Ramos (cell line): Measurements from ENCODE around the gene FUT3.

ENCODE experiments used
- in situ Hi-C: fragments of 300-500 bp; cut with MboI; formaldehyde crosslinking; loops from one replicate; pipeline ENCODE4 v1.14.3; 2022; ENCODE audit warnings: low sequenced_read_pairs; ENCODE audit not compliant: unreplicated experiment

FUT3 gene

GRCh38 chr19:5827891-5828660 lies 23.2 kb downstream of the FUT3 start:
- in situ Hi-C loops, result no loop called here

DNA sequence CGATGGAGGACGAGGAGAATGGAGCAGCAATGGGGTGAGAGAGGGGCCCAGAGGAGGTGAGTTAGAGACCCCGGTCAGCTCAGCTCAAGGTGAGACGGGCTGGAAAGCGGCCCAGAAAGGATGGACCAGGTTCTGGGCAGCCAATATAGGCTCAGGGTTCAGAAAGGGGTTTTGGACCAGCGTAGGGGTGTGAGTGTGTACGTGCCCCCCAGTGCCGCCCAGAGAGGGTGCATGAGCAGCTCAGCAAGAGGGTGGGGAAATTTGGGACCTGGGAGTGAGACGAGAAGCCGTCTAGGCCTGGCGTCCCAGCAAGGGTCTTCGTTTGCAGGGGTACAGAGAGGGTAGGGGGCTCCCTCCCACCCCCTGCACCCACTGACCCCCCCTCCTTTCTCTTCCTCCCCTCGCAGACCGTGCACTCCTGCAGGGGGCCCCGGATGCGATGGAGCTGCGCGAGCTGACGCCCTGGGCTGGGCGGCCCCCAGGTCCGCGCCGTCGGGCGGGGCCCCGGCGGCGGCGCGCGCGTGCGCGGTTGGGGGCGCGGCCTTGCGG lies 23.8 kb downstream of the FUT3 start:
- in situ Hi-C loops, result no loop called here

DNA sequence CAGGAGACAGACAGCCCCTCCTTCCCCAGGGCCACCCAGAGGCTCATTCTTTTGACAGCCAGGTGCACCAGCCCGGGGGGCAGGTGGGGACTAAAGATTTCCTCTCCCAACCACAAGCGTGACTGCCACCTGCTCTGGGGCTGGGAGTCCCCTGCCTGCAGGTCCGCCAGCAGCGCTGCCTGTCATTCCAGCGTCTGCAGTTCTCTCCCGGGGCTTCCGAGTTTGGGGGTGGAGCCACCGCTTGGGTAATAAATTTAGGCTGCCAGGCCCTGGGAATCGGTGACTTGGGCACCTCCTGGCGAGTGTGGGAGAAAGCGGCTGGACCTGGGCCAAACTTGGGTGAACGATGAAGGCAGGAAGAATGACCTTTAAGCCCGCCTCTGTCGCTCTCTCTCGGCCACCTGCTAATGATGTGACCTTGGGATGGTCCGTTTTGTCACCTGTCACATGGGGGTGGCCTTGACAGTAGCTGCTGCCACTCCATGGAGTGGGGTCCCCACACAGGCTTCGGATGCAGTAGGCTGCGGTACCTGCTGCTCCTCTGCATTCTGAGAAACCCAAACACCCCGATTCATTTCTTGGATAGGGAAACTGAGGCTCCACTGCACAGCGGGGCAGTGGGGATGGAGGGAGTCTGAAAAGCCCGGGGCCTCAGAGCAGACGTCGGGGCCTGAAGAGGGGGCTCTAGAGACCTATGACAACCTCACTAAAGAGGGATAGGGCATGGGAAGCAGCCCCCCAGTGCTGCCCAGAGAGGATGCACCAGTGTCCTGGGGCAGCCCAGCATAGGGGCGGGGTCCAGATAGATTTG lies 24.5 kb downstream of the FUT3 start:
- in situ Hi-C loops, result no loop called here

- in situ Hi-C loops, result no loop called here
Observed at GRCh38 chr19:5825178-5825577, 26.1 kb downstream of the FUT3 start.

GRCh38 chr19:5824751-5825150 lies 26.5 kb downstream of the FUT3 start:
- in situ Hi-C loops, result no loop called here

GRCh38 chr19:5823579-5824281 lies 27.5 kb downstream of the FUT3 start:
- in situ Hi-C loops, result no loop called here

GRCh38 chr19:5822181-5822844 lies 28.9 kb downstream of the FUT3 start:
- in situ Hi-C loops, result no loop called here

DNA sequence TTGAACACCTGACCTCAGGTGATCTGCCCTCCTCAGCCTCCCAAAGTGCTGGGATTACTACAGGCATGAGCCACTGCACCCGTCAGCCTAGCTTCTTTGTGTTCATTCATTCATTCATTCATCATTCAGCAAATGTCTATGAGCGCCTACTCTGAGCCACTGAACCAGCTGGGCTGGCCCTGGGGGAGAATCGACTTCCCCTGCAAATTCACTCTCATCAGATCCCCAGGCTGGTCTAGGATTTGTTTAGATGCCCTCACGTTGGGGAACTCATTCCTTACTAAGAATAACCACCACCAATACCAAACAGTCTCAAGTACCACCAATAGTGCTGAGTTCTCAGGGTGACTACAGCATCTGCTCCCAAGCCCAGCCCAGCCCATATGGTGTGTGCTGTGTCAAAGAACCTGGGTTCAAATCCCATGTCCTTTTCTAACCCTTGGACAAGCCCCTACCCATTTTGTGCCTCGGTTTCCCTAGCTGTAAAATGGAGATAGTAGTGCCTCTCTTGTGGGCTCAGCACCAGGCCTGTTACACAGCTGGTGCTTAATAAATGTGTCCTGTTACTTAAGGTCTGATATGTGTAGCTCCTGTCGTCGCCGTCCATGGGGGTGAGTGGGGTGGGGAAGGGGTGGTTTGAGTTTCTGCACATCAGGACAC lies 29.6 kb downstream of the FUT3 start:
- in situ Hi-C loops, result no loop called here

GRCh38 chr19:5820785-5821184 lies 30.5 kb downstream of the FUT3 start:
- in situ Hi-C loops, result no loop called here

GRCh38 chr19:5818594-5818993 lies 32.7 kb downstream of the FUT3 start:
- in situ Hi-C loops, result no loop called here

GRCh38 chr19:5817218-5817617 lies 34.0 kb downstream of the FUT3 start:
- in situ Hi-C loops, result no loop called here

DNA sequence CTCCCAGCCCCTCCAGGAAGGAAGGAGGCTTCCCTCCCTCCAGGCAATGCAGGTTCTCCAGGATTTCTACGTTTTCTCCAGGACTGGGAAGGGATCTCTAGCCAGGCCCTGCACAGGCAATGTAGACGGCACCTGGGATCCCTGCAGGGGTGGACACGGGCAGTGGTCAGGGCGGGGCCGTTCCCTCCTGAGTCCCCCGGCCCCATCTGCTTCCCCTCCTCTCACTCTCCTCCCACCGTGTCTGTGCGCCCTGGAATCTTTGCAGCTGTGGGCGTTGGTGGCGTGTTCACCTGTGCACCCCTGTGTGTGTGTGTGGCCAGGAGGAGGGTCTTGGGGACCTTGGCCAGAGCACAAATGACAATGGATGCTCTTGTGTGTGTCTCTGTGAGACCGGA lies 36.4 kb downstream of the FUT3 start:
- in situ Hi-C loops, result no loop called here

- in situ Hi-C loops, result no loop called here
Observed at GRCh38 chr19:5814123-5814851, 37.0 kb downstream of the FUT3 start.

DNA sequence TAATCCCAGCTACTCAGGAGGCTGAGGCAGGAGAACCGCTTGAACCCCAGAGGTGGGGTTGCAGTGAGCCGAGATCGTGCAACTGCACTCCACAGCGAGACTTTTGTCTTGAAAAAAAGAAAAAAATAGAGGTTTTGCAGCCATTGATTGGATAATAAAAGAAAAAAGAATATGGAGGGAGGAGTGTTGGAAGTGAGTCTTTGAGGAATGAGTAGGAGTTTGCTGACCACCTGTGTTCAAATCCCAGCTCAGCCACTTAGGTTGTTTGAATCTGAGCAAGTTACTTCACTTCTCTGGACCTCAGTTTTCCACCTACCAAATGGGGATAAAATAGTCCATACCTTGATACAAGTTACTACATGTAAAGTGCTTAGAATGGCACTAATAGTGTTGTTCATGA lies 40.1 kb downstream of the FUT3 start:
- in situ Hi-C loops, result no loop called here

DNA sequence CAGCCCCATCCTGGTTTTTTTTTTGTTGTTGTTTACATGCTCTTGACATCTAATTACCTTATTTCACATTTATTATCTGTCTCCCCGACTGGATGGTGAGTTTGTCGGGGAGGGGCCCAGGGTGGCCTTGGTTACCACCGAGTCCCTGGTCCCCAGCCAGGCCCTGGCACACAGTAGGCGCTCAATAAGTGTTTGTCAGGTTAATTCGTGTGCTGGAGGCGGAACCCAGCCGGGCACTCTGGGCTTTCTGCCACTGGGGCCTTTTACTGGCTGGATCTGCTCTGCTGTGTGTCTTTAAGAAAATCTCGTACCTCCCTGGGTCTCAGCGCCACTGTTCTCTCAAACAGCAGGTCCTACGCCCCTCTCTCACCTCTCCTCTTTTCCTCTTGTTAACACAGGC lies 41.8 kb downstream of the FUT3 start:
- in situ Hi-C loops, result no loop called here

- in situ Hi-C loops, result no loop called here
Observed at GRCh38 chr19:5809053-5809452, 42.2 kb downstream of the FUT3 start.

- in situ Hi-C loops, result no loop called here
Observed at GRCh38 chr19:5808120-5808816, 43.0 kb downstream of the FUT3 start.

GRCh38 chr19:5806905-5807304 lies 44.3 kb downstream of the FUT3 start:
- in situ Hi-C loops, result no loop called here

DNA sequence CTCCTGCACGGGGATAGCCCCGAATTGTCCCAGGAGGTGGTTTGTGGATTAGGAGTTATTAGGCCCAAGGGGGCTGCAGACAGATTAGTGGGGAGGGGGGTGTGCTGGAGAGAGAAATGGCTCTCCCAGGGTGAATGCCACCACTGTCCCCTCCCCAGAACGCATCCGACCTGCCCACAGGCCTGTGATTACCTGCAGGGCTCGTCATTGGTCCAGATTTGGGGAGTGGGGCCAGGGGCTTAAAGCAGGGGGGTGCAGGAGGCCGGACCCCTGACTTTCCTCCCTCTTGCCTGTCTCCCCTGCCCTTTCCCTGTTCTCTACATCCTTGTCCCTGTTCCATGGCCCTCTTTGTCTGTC lies 45.1 kb downstream of the FUT3 start:
- in situ Hi-C loops, result no loop called here
